Lung (tissue), 12 donors: Measurements from ENCODE around the gene ACP7. TPM values are rescaled to one million over a fixed set of nuclear protein-coding genes. Genes with fewer than 3 reads are reported as not detected.
"Not testable (repeated sequence)": the region's sequence is repeated elsewhere in the genome, so short reads cannot be mapped to it uniquely, and the experiment has no call there.

Experiments used
- ATAC-seq: fragments of 200-7000 bp; cut with Tn5 transposase; one replicate; pipeline ENCODE4 v1.9.1; 2020; ENCODE audit warnings: moderate number of reproducible peaks; ENCODE audit not compliant: insufficient read depth, low FRiP score
- DNase-seq, 3 donors: peaks; one replicate each; pipeline ENCODE4 v3.0.0-alpha.2; 2013 to 2017
- H3K27ac ChIP-seq, 2 donors: one replicate each; pipeline ENCODE4 v1.5.1; 2013; ENCODE audit warnings: mild to moderate bottlenecking in 2 of 2, moderate library complexity in 2 of 2, control low read depth in 1 of 2, inconsistent platforms in 1 of 2, low read depth in 1 of 2, low read length in 1 of 2
- H3K27me3 ChIP-seq, 3 donors: one replicate each; pipeline ENCODE4 v1.5.1; 2013; ENCODE audit warnings: low read length in 2 of 3; ENCODE audit not compliant: control insufficient read depth in 3 of 3, insufficient read depth in 3 of 3
- H3K36me3 ChIP-seq, 4 donors: one replicate each; pipeline ENCODE4 v1.5.1; 2013; ENCODE audit warnings: low read length in 4 of 4, mild to moderate bottlenecking in 1 of 4, moderate library complexity in 1 of 4; ENCODE audit not compliant: control insufficient read depth in 4 of 4, insufficient read depth in 4 of 4
- H3K4me1 ChIP-seq, 5 donors: one replicate each; pipeline ENCODE4 v1.5.1; 2013; ENCODE audit warnings: low read length in 5 of 5, mild to moderate bottlenecking in 2 of 5, moderate library complexity in 1 of 5; ENCODE audit not compliant: control insufficient read depth in 5 of 5, insufficient read depth in 5 of 5
- H3K4me3 ChIP-seq: one replicate; pipeline ENCODE4 v1.5.1; 2013; ENCODE audit warnings: mild to moderate bottlenecking, control low read depth, moderate library complexity
- H3K9ac ChIP-seq, 2 donors: one replicate each; pipeline ENCODE4 v1.5.1; 2013; ENCODE audit warnings: low read length in 2 of 2, control low read depth in 1 of 2; ENCODE audit not compliant: insufficient read depth in 1 of 2
- H3K9me3 ChIP-seq, 4 donors: one replicate each; pipeline ENCODE4 v1.5.1; 2013; ENCODE audit warnings: low read length in 3 of 4, mild to moderate bottlenecking in 1 of 4, moderate library complexity in 1 of 4; ENCODE audit not compliant: control insufficient read depth in 4 of 4, insufficient read depth in 3 of 4
- CTCF ChIP-seq: IDR thresholded peaks from 2 replicates; pipeline ENCODE4 v1.5.1; 2012; ENCODE audit warnings: mild to moderate bottlenecking; ENCODE audit errors: control extremely low read depth, extremely low read depth
- WGBS, 2 donors: extraction: QIAGEN DNeasy Blood & Tissue Kit; methylation state at CpG; one replicate each; pipeline ENCODE4 v1.1.7; 2013; 5-methylcytosine and 5-hydroxymethylcytosine counted together
- polyA plus RNA-seq, 2 donors: library from polyadenylated mRNA; stranded (reverse); fragments of 200-250 nt; gene quantifications; one replicate each; pipeline ENCODE4 v1.2.1, GENCODE V29; 2013
- total RNA-seq, 2 donors: library from RNA; depleted of rRNA in 1 of 2; stranded (reverse); fragments of >200 nt in 1 of 2; gene quantifications; one replicate each; pipeline ENCODE4 v1.2.1, GENCODE V29; 2014 to 2021
- donor health status: control.
- donor health status: control.
- donor health status: Bipolar disorder and iron deficiency.
- donor health status: healthy.
- donor health status: DM: yes; HTN: yes; CAD: no.

The ACP7 gene
- total and polyA plus RNA-seq, 4 donors, result 0.03 TPM; not detected in 3

GRCh38 chr19:39113199-39113598, 29.0 kb downstream of the ACP7 start:
- no peak for TF ChIP-seq CTCF
- Histone ChIP-seq H3K36me3 (no peaks in the 10 kb centered on the region), H3K27me3 (no peaks in the 10 kb centered on the region), H3K4me3 (no peak overlapping the region), H3K27ac (no peak overlapping the region), H3K9ac (no peak overlapping the region), H3K4me1 (peaks cover 0 to 4% (median 0%) of the 10 kb centered on the region in 5 donors), H3K9me3 (peaks cover 0 to 2% (median 0%) of the 10 kb centered on the region in 4 donors)
- WGBS, 2 donors, result 78 to 88% methylated on average over 10 of the region's 10 CpGs
- ATAC-seq, result no peak
- no peak for DNase-seq

GRCh38 chr19:39115105-39115847, 31.1 kb downstream of the ACP7 start:
- Histone ChIP-seq H3K9ac (no peak overlapping the region), H3K27ac (no peak overlapping the region), H3K4me3 (no peak overlapping the region), H3K36me3 (no peaks in the 10 kb centered on the region), H3K9me3 (peaks cover 0 to 2% (median 0%) of the 10 kb centered on the region in 4 donors), H3K27me3 (no peaks in the 10 kb centered on the region), H3K4me1 (peaks cover 0 to 4% (median 0%) of the 10 kb centered on the region in 5 donors)
- ATAC-seq (no peak), DNase-seq (no peak)
- WGBS, 2 donors, result 80 to 85% methylated on average over 11 of the region's 11 CpGs
- TF ChIP-seq CTCF, result no peak

GRCh38 chr19:39117023-39117422, 32.9 kb downstream of the ACP7 start:
- not testable (repeated sequence) for H3K27ac ChIP-seq, H3K9me3 ChIP-seq, DNase-seq, H3K4me1 ChIP-seq, ATAC-seq, H3K4me3 ChIP-seq, H3K36me3 ChIP-seq, H3K27me3 ChIP-seq, H3K9ac ChIP-seq
- WGBS, 2 donors, result 91% methylated on average over 8 of the region's 8 CpGs

- WGBS, 2 donors, result 56 to 88% methylated on average over 1 of the region's 1 CpG
- TF ChIP-seq CTCF, result no peak
- no peak for ATAC-seq
Observed at GRCh38 chr19:39119830-39120229, 35.7 kb downstream of the ACP7 start.

More at GRCh38 chr19:39119830-39120229, 35.7 kb downstream of the ACP7 start:
- H3K9me3 ChIP-seq, result no peaks in the 10 kb centered on the region
- H3K27me3 ChIP-seq, result no peaks in the 10 kb centered on the region
- H3K4me1 ChIP-seq, result peaks cover 0 to 1% (median 0%) of the 10 kb centered on the region in 5 donors
- no peak for DNase-seq
- no peak overlapping the region for H3K27ac ChIP-seq
- H3K9ac ChIP-seq, result no peak overlapping the region
- no peaks in the 10 kb centered on the region for H3K36me3 ChIP-seq
- H3K4me3 ChIP-seq, result no peak overlapping the region
